Endometrial microvascular endothelial cells (primary cell): Measurements from ENCODE around the gene ZNF264. TPM values are rescaled to one million over a fixed set of nuclear protein-coding genes. Genes with fewer than 3 reads are reported as not detected.
"Not testable (repeated sequence)": the region's sequence is repeated elsewhere in the genome, so short reads cannot be mapped to it uniquely, and the experiment has no call there.

Experiments
- in situ Hi-C: cut with HindIII; loops from 2 replicates; pipeline ENCODE4 v1.10.0; 2017; ENCODE audit warnings: low sequenced_read_pairs, low pct_unique_long_range_greater_than_20kb; ENCODE audit errors: inconsistent ontology term
- total RNA-seq: library from RNA; depleted of rRNA; stranded (reverse); fragments of >200 nt; gene quantifications from one replicate; pipeline ENCODE4 v1.2.3, GENCODE V29; 2015; ENCODE audit errors: inconsistent ontology term

The ZNF264 gene
- total RNA-seq = 13.4 TPM

- in situ Hi-C loops = no loop called here
These were observed at the start of gene ZNF264 for GRCh38 chr19:57191141-57192076. Gene ZNF264 (plus strand): TSS chr19:57191500. CDS start chr19:57191914, 414 bp downstream.

- in situ Hi-C loops = no loop called here
These were observed 49.6 kb upstream of the ZNF264 start for GRCh38 chr19:57141699-57142098.

GRCh38 chr19:57152921-57153320 lies 38.4 kb upstream of the ZNF264 start:
- in situ Hi-C loops = no loop called here

GRCh38 chr19:57161985-57162539 lies 29.2 kb upstream of the ZNF264 start:
- in situ Hi-C loops = no loop called here

- in situ Hi-C loops = no loop called here
These were observed 25.5 kb upstream of the ZNF264 start for GRCh38 chr19:57165846-57166245.

- in situ Hi-C loops = no loop called here
These were observed 23.9 kb upstream of the ZNF264 start, which contains the start of gene DUXA for GRCh38 chr19:57167385-57167784. Gene DUXA (minus strand): TSS chr19:57167485. CDS start chr19:57167443, 42 bp downstream.

GRCh38 chr19:57171551-57172081 lies 19.7 kb upstream of the ZNF264 start:
- in situ Hi-C loops = no loop called here

GRCh38 chr19:57190301-57190700 lies 999 bp upstream of the ZNF264 start:
- in situ Hi-C loops = no loop called here

- in situ Hi-C loops = no loop called here
These were observed 749 bp downstream of the ZNF264 start for GRCh38 chr19:57192077-57192420.

- in situ Hi-C loops = no loop called here
These were observed 1.7 kb downstream of the ZNF264 start for GRCh38 chr19:57192993-57193392.

- in situ Hi-C loops = not testable (repeated sequence)
These were observed 6.6 kb downstream of the ZNF264 start for GRCh38 chr19:57197874-57198273.

GRCh38 chr19:57202160-57202559 lies 10.9 kb downstream of the ZNF264 start:
- in situ Hi-C loops = no loop called here

GRCh38 chr19:57210381-57210780 lies 19.1 kb downstream of the ZNF264 start:
- in situ Hi-C loops = no loop called here

- in situ Hi-C loops = no loop called here
These were observed 20.8 kb downstream of the ZNF264 start for GRCh38 chr19:57212109-57212508.

GRCh38 chr19:57227502-57227901 lies 36.2 kb downstream of the ZNF264 start:
- in situ Hi-C loops = no loop called here

GRCh38 chr19:57231686-57232085 lies 40.4 kb downstream of the ZNF264 start:
- in situ Hi-C loops = no loop called here

- in situ Hi-C loops = no loop called here
These were observed 41.9 kb downstream of the ZNF264 start for GRCh38 chr19:57233207-57233606.

GRCh38 chr19:57239982-57240310 lies 48.6 kb downstream of the ZNF264 start:
- in situ Hi-C loops = no loop called here

- in situ Hi-C loops = no loop called here
These were observed 49.2 kb downstream of the ZNF264 start, which contains the start of gene ZNF805 for GRCh38 chr19:57240311-57241090. Gene ZNF805 (plus strand): TSS chr19:57240632. CDS start chr19:57240892, 260 bp downstream.
